G401 (cell line): ENCODE results near the gene BRPF1. TPM values are rescaled to one million over a fixed set of nuclear protein-coding genes. Genes with fewer than 3 reads are reported as not detected.
"Not testable (repeated sequence)": the region's sequence is repeated elsewhere in the genome, so short reads cannot be mapped to it uniquely, and the experiment has no call there.

Experiments used
- DNase-seq: peaks from one replicate; pipeline ENCODE4 v3.0.0-alpha.2; 2015; ENCODE audit warnings: low spot score
- in situ Hi-C: cut with HindIII; loops from 2 replicates; pipeline ENCODE4 v1.10.0; 2016; ENCODE audit warnings: low sequenced_read_pairs, mixed read lengths
- total RNA-seq: library from RNA; depleted of rRNA; stranded (reverse); fragments of >200 nt; shearing (Covaris generic); gene quantifications from 2 replicates; pipeline ENCODE4 v1.2.3, GENCODE V29; 2014

BRPF1 gene
- total RNA-seq, 1 experiment from 2014 or later: 23.7 TPM

GRCh38 chr3:9761919-9762318 lies 30.4 kb downstream of the BRPF1 start:
- DNase-seq: no peak
- in situ Hi-C loops: no loop called here

- in situ Hi-C loops: no loop called here
- no peak for DNase-seq
Measured at GRCh38 chr3:9762871-9763270, 31.3 kb downstream of the BRPF1 start.

GRCh38 chr3:9765865-9766264 lies 34.3 kb downstream of the BRPF1 start:
- in situ Hi-C loops: no loop called here

GRCh38 chr3:9767418-9767817 lies 35.9 kb downstream of the BRPF1 start:
- DNase-seq: no peak
- in situ Hi-C loops: no loop called here

More at GRCh38 chr3:9765865-9766264, 34.3 kb downstream of the BRPF1 start:
- no peak for DNase-seq

- no peak for DNase-seq
- in situ Hi-C loops: no loop called here
Measured at GRCh38 chr3:9768141-9768775, 36.7 kb downstream of the BRPF1 start.

GRCh38 chr3:9769012-9769411 lies 37.5 kb downstream of the BRPF1 start:
- peak; percentile 34 for DNase-seq
- in situ Hi-C loops: no loop called here

GRCh38 chr3:9769426-9770275 lies 38.1 kb downstream of the BRPF1 start, which contains the start of gene CAMK1:
TSS of gene CAMK1 (minus strand) at chr3:9769947. CDS start at chr3:9767749, 2,198 bp downstream.
- in situ Hi-C loops: no loop called here
- DNase-seq: peak; percentile 76

GRCh38 chr3:9770276-9770812 lies 38.8 kb downstream of the BRPF1 start:
- DNase-seq: peak; percentile 59
- in situ Hi-C loops: no loop called here

GRCh38 chr3:9771007-9771406 lies 39.5 kb downstream of the BRPF1 start:
- DNase-seq, in situ Hi-C loops: not testable (repeated sequence)

GRCh38 chr3:9776896-9777693 lies 45.6 kb downstream of the BRPF1 start:
- DNase-seq: no peak
- in situ Hi-C loops: no loop called here

- no peak for DNase-seq
Measured at GRCh38 chr3:9777694-9778021, 46.1 kb downstream of the BRPF1 start.

GRCh38 chr3:9778143-9779074 lies 46.9 kb downstream of the BRPF1 start:
- in situ Hi-C loops: no loop called here
- no peak for DNase-seq

More at GRCh38 chr3:9777694-9778021, 46.1 kb downstream of the BRPF1 start:
- in situ Hi-C loops: no loop called here

GRCh38 chr3:9779075-9779593 lies 47.6 kb downstream of the BRPF1 start:
- no peak for DNase-seq
- in situ Hi-C loops: no loop called here

- in situ Hi-C loops: no loop called here
- no peak for DNase-seq
Measured at GRCh38 chr3:9779721-9780457, 48.4 kb downstream of the BRPF1 start.

- no peak for DNase-seq
- in situ Hi-C loops: no loop called here
Measured at GRCh38 chr3:9780458-9780812, 48.9 kb downstream of the BRPF1 start.

- in situ Hi-C loops: no loop called here
Measured at GRCh38 chr3:9780910-9781309, 49.4 kb downstream of the BRPF1 start.

GRCh38 chr3:9781551-9781950 lies 50.0 kb downstream of the BRPF1 start:
- in situ Hi-C loops: no loop called here
- no peak for DNase-seq

More at GRCh38 chr3:9780910-9781309, 49.4 kb downstream of the BRPF1 start:
- no peak for DNase-seq
